GM10847 (cell line): ENCODE data around the gene OR4F15.

Experiments used
- POLR2A ChIP-seq: IDR thresholded peaks from 2 replicates; pipeline ENCODE4 v1.6.1; 2011; ENCODE audit not compliant: insufficient read length; ENCODE audit errors: extremely low read depth

Gene OR4F15

GRCh38 chr15:101807345-101807945 lies 4.6 kb upstream of the OR4F15 start:
- no peak for TF ChIP-seq POLR2A

GRCh38 chr15:101808201-101808600 lies 3.8 kb upstream of the OR4F15 start:
- no peak for TF ChIP-seq POLR2A

- no peak for TF ChIP-seq POLR2A
Measured at GRCh38 chr15:101810456-101810855, 1.5 kb upstream of the OR4F15 start.

- no peak for TF ChIP-seq POLR2A
Measured at GRCh38 chr15:101810876-101811275, 1.1 kb upstream of the OR4F15 start.

- no peak for TF ChIP-seq POLR2A
Measured at GRCh38 chr15:101813803-101814534, 2.0 kb downstream of the OR4F15 start.

GRCh38 chr15:101820781-101821180 lies 8.8 kb downstream of the OR4F15 start:
- no peak for TF ChIP-seq POLR2A

- no peak for TF ChIP-seq POLR2A
Measured at GRCh38 chr15:101827257-101827656, 15.3 kb downstream of the OR4F15 start.

GRCh38 chr15:101828774-101829173 lies 16.8 kb downstream of the OR4F15 start:
- no peak for TF ChIP-seq POLR2A

GRCh38 chr15:101841656-101842055 lies 29.7 kb downstream of the OR4F15 start:
- TF ChIP-seq POLR2A, result no peak

GRCh38 chr15:101844916-101845315 lies 32.9 kb downstream of the OR4F15 start:
- no peak for TF ChIP-seq POLR2A

- TF ChIP-seq POLR2A, result no peak
Measured at GRCh38 chr15:101852356-101852755, 40.4 kb downstream of the OR4F15 start.
